WTC11 (cell line): Measurements from ENCODE around the gene VPS4B. TPM values are rescaled to one million over a fixed set of nuclear protein-coding genes. Genes with fewer than 3 reads are reported as not detected.

Source experiments
- ATF1 ChIP-seq: sonication (generic); formaldehyde crosslinking; IDR thresholded peaks from 2 replicates; pipeline ENCODE4 v1.8.1; 2023; ENCODE audit warnings: mild to moderate bottlenecking, moderate library complexity, missing genetic modification reagents
- CBFB ChIP-seq: sonication (generic); formaldehyde crosslinking; IDR thresholded peaks from 2 replicates; pipeline ENCODE4 v1.8.1; 2022; ENCODE audit warnings: mild to moderate bottlenecking, low read depth, missing genetic modification reagents
- ELF4 ChIP-seq: sonication (generic); formaldehyde crosslinking; IDR thresholded peaks from 2 replicates; pipeline ENCODE4 v1.8.1; 2022; ENCODE audit warnings: low read depth, mild to moderate bottlenecking, moderate library complexity, missing genetic modification reagents
- EMX1 ChIP-seq: fragments of 250-450 bp; sonication (Bioruptor Pico); IDR thresholded peaks from 2 replicates; pipeline ENCODE4 v1.8.0; 2021; ENCODE audit warnings: mild to moderate bottlenecking
- FOXK1 ChIP-seq: sonication (generic); formaldehyde crosslinking; IDR thresholded peaks from 2 replicates; pipeline ENCODE4 v1.8.0; 2022; ENCODE audit warnings: mild to moderate bottlenecking, moderate library complexity, missing genetic modification reagents
- FOXP1 ChIP-seq: sonication (generic); formaldehyde crosslinking; IDR thresholded peaks from 2 replicates; pipeline ENCODE4 v1.8.0; 2022; ENCODE audit warnings: missing genetic modification reagents, mild to moderate bottlenecking, moderate library complexity, borderline replicate concordance
- HMGXB4 ChIP-seq: sonication (generic); formaldehyde crosslinking; IDR thresholded peaks from 2 replicates; pipeline ENCODE4 v1.8.1; 2023; ENCODE audit warnings: mild to moderate bottlenecking, moderate library complexity, missing genetic modification reagents
- IRF1 ChIP-seq: sonication (generic); formaldehyde crosslinking; IDR thresholded peaks from 2 replicates; pipeline ENCODE4 v1.8.0; 2023; ENCODE audit warnings: missing genetic modification reagents
- JAZF1 ChIP-seq: fragments of 250-450 bp; sonication (Bioruptor Pico); IDR thresholded peaks from 2 replicates; pipeline ENCODE4 v1.9.0; 2021; ENCODE audit warnings: moderate library complexity, mild to moderate bottlenecking, inconsistent platforms
- JUN ChIP-seq: sonication (generic); formaldehyde crosslinking; IDR thresholded peaks from 2 replicates; pipeline ENCODE4 v1.8.0; 2023; ENCODE audit warnings: mild to moderate bottlenecking, missing genetic modification reagents
- MLX ChIP-seq: sonication (generic); formaldehyde crosslinking; IDR thresholded peaks from 2 replicates; pipeline ENCODE4 v1.8.1; 2023; ENCODE audit warnings: mild to moderate bottlenecking, missing genetic modification reagents, moderate library complexity
- MYBL2 ChIP-seq: sonication (generic); formaldehyde crosslinking; IDR thresholded peaks from 2 replicates; pipeline ENCODE4 v1.8.1; 2023; ENCODE audit warnings: mild to moderate bottlenecking, moderate library complexity, missing genetic modification reagents
- NFE2L1 ChIP-seq: sonication (generic); formaldehyde crosslinking; IDR thresholded peaks from 2 replicates; pipeline ENCODE4 v1.8.1; 2023; ENCODE audit warnings: missing genetic modification reagents
- RELA ChIP-seq: sonication (generic); formaldehyde crosslinking; IDR thresholded peaks from 2 replicates; pipeline ENCODE4 v1.8.1; 2022; ENCODE audit warnings: missing genetic modification reagents, mild to moderate bottlenecking, borderline replicate concordance
- SMAD4 ChIP-seq: sonication (generic); formaldehyde crosslinking; IDR thresholded peaks from 2 replicates; pipeline ENCODE4 v1.8.0; 2022; ENCODE audit warnings: mild to moderate bottlenecking, missing genetic modification reagents
- ZNF121 ChIP-seq: sonication (generic); formaldehyde crosslinking; IDR thresholded peaks from 2 replicates; pipeline ENCODE4 v1.8.0; 2023; ENCODE audit warnings: missing genetic modification reagents
- ZNF232 ChIP-seq: sonication (generic); formaldehyde crosslinking; IDR thresholded peaks from 2 replicates; pipeline ENCODE4 v1.8.0; 2022; ENCODE audit warnings: mild to moderate bottlenecking, missing genetic modification reagents
- ZNF317 ChIP-seq: sonication (generic); formaldehyde crosslinking; IDR thresholded peaks from 2 replicates; pipeline ENCODE4 v1.8.1; 2023; ENCODE audit warnings: low read depth, mild to moderate bottlenecking, moderate library complexity, missing genetic modification reagents, borderline replicate concordance
- ZNF512 ChIP-seq: sonication (generic); formaldehyde crosslinking; IDR thresholded peaks from 2 replicates; pipeline ENCODE4 v1.8.1; 2022; ENCODE audit warnings: missing genetic modification reagents, borderline replicate concordance
- total RNA-seq: library from RNA; stranded (reverse); gene quantifications from 3 replicates; pipeline ENCODE4 v1.2.3, GENCODE V29; 2021
- TF ChIP-seq, protein P1 (sequence below): sonication (generic); formaldehyde crosslinking; IDR thresholded peaks from 2 replicates; pipeline ENCODE4 v1.8.1; 2022; ENCODE audit warnings: low read depth, mild to moderate bottlenecking, moderate library complexity, missing genetic modification reagents, borderline replicate concordance
- TF ChIP-seq, protein P2 (sequence below): fragments of 200-600 bp; IDR thresholded peaks from 2 replicates; pipeline ENCODE4 v1.8.0; 2022; ENCODE audit warnings: antibody characterized with exemption
- TF ChIP-seq, protein P3 (sequence below): sonication (generic); formaldehyde crosslinking; conservative IDR thresholded peaks from 2 replicates; pipeline ENCODE4 v1.8.1; 2023; ENCODE audit warnings: mild to moderate bottlenecking, low read depth, missing genetic modification reagents, moderate library complexity
- TF ChIP-seq, protein P4 (sequence below): sonication (generic); formaldehyde crosslinking; IDR thresholded peaks from 2 replicates; pipeline ENCODE4 v1.8.0; 2023; ENCODE audit warnings: mild to moderate bottlenecking, missing genetic modification reagents

The VPS4B gene
- total RNA-seq, 1 experiment from 2014 or later = 37.8 TPM

DNA sequence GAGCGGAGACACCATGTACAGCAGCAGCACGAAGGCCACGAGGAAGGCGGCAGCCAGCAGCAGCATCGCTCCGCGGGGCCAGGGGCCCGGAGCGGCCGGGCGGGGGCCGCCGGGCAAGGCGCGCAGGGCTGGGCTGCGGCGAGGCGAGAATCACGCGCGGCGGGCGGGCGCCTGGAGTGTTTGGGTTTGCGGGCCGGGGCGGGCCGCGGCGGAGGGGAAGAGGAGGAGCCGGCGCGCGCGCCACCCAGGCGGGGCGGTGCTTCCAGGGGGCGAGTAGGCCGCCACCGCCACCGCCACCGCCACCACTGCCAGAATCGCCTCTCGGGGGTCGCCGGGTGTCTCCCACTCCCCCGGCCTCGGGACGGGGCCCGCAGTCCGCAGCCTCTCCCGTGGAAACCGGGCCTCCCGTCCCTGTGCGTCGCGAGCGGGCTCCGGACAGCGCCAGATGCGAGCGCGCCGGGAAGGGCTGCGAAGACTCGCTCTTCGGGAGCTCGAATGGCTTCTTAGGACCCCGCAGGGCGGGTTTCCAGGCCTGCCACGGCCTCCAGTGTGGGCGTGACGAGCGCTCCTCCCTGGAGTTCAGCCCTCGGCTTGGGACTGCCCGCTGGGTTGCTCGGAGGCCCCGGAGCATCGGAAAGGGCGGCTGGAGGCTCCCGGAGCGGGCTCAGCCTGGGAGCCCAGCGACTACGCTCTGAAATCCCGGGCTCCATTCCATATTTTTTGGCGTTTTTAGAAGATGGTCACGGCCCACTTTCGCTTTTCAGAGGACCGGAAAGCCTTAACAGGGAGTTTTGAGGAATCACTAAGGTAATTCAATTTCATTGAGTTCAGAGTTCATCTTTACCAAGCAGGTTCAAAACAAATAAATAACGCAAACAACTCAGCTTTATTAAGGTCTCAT lies 55.0 kb downstream of the VPS4B start, which contains the start of gene KDSR (continued):
- TF ChIP-seq, protein P1, sequence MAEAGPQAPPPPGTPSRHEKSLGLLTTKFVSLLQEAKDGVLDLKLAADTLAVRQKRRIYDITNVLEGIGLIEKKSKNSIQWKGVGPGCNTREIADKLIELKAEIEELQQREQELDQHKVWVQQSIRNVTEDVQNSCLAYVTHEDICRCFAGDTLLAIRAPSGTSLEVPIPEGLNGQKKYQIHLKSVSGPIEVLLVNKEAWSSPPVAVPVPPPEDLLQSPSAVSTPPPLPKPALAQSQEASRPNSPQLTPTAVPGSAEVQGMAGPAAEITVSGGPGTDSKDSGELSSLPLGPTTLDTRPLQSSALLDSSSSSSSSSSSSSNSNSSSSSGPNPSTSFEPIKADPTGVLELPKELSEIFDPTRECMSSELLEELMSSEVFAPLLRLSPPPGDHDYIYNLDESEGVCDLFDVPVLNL (CRISPR knock-in tag) = no peak; the same call in 1 of the 2 replicates
- TF ChIP-seq ATF1 (CRISPR knock-in tag) = no peak
- TF ChIP-seq HMGXB4 (CRISPR knock-in tag) = peak; percentile 87; the same call in 1 of the 2 replicates
- peak; percentile 54; the same call in 1 of the 2 replicates for TF ChIP-seq MYBL2
- TF ChIP-seq FOXK1 = 0 out of 2 replicates have a peak, but pooled peaks have one; percentile 66
- no peak for TF ChIP-seq EMX1 (CRISPR knock-in tag)
- no peak for TF ChIP-seq NFE2L1
- no peak; the same call in 1 of the 2 replicates for TF ChIP-seq FOXP1 (CRISPR knock-in tag)
- no peak for TF ChIP-seq JAZF1 (CRISPR knock-in tag)
- no peak for TF ChIP-seq ELF4 (CRISPR knock-in tag)
- TF ChIP-seq MLX (CRISPR knock-in tag) = no peak
- TF ChIP-seq, protein P2, sequence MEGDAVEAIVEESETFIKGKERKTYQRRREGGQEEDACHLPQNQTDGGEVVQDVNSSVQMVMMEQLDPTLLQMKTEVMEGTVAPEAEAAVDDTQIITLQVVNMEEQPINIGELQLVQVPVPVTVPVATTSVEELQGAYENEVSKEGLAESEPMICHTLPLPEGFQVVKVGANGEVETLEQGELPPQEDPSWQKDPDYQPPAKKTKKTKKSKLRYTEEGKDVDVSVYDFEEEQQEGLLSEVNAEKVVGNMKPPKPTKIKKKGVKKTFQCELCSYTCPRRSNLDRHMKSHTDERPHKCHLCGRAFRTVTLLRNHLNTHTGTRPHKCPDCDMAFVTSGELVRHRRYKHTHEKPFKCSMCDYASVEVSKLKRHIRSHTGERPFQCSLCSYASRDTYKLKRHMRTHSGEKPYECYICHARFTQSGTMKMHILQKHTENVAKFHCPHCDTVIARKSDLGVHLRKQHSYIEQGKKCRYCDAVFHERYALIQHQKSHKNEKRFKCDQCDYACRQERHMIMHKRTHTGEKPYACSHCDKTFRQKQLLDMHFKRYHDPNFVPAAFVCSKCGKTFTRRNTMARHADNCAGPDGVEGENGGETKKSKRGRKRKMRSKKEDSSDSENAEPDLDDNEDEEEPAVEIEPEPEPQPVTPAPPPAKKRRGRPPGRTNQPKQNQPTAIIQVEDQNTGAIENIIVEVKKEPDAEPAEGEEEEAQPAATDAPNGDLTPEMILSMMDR = no peak
- peak; percentile 34; the same call in 1 of the 2 replicates for TF ChIP-seq RELA (CRISPR knock-in tag)
- TF ChIP-seq, protein P3, sequence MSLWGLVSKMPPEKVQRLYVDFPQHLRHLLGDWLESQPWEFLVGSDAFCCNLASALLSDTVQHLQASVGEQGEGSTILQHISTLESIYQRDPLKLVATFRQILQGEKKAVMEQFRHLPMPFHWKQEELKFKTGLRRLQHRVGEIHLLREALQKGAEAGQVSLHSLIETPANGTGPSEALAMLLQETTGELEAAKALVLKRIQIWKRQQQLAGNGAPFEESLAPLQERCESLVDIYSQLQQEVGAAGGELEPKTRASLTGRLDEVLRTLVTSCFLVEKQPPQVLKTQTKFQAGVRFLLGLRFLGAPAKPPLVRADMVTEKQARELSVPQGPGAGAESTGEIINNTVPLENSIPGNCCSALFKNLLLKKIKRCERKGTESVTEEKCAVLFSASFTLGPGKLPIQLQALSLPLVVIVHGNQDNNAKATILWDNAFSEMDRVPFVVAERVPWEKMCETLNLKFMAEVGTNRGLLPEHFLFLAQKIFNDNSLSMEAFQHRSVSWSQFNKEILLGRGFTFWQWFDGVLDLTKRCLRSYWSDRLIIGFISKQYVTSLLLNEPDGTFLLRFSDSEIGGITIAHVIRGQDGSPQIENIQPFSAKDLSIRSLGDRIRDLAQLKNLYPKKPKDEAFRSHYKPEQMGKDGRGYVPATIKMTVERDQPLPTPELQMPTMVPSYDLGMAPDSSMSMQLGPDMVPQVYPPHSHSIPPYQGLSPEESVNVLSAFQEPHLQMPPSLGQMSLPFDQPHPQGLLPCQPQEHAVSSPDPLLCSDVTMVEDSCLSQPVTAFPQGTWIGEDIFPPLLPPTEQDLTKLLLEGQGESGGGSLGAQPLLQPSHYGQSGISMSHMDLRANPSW = no peak
- TF ChIP-seq, protein P4, sequence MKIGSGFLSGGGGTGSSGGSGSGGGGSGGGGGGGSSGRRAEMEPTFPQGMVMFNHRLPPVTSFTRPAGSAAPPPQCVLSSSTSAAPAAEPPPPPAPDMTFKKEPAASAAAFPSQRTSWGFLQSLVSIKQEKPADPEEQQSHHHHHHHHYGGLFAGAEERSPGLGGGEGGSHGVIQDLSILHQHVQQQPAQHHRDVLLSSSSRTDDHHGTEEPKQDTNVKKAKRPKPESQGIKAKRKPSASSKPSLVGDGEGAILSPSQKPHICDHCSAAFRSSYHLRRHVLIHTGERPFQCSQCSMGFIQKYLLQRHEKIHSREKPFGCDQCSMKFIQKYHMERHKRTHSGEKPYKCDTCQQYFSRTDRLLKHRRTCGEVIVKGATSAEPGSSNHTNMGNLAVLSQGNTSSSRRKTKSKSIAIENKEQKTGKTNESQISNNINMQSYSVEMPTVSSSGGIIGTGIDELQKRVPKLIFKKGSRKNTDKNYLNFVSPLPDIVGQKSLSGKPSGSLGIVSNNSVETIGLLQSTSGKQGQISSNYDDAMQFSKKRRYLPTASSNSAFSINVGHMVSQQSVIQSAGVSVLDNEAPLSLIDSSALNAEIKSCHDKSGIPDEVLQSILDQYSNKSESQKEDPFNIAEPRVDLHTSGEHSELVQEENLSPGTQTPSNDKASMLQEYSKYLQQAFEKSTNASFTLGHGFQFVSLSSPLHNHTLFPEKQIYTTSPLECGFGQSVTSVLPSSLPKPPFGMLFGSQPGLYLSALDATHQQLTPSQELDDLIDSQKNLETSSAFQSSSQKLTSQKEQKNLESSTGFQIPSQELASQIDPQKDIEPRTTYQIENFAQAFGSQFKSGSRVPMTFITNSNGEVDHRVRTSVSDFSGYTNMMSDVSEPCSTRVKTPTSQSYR (CRISPR knock-in tag) = no peak
- TF ChIP-seq JUN (CRISPR knock-in tag) = 0 out of 2 replicates have a peak, but pooled peaks have one; percentile 28
- TF ChIP-seq ZNF121 (CRISPR knock-in tag) = no peak
- peak; percentile 46; the same call in 1 of the 2 replicates for TF ChIP-seq ZNF317 (CRISPR knock-in tag)
- no peak for TF ChIP-seq ZNF512 (CRISPR knock-in tag)
- no peak for TF ChIP-seq CBFB
- no peak for TF ChIP-seq ZNF232 (CRISPR knock-in tag)
- TF ChIP-seq IRF1 (CRISPR knock-in tag) = peak; percentile 27; the same call in 1 of the 2 replicates
- no peak for TF ChIP-seq SMAD4 (CRISPR knock-in tag)
